Thoracic aorta (tissue), 2 donors: Measurements from ENCODE around the gene OLIG2. TPM values are rescaled to one million over a fixed set of nuclear protein-coding genes. Genes with fewer than 3 reads are reported as not detected.

ENCODE experiments used
- ATAC-seq: fragments of 150-250 bp; one replicate; pipeline ENCODE4 v1.8.0; 2017; ENCODE audit warnings: low read depth; ENCODE audit not compliant: insufficient number of reproducible peaks, low FRiP score
- DNase-seq: peaks from one replicate; pipeline ENCODE4 v3.0.0-alpha.2; 2020; ENCODE audit warnings: low spot score
- H3K27ac ChIP-seq, 2 donors: fragments of 200-600 bp; sonication (generic); 1 replicate in 1 of 2; 2 replicates in 1 of 2; pipeline ENCODE4 v1.5.1; 2016; ENCODE audit warnings: mild to moderate bottlenecking in 2 of 2, moderate library complexity in 2 of 2
- H3K27me3 ChIP-seq: fragments of 200-600 bp; sonication (generic); replicated peaks from 2 replicates; pipeline ENCODE4 v1.6.0; 2016; ENCODE audit warnings: mild to moderate bottlenecking; ENCODE audit not compliant: insufficient read depth
- H3K36me3 ChIP-seq: fragments of 200-600 bp; sonication (generic); one replicate; pipeline ENCODE4 v1.5.1; 2016
- H3K4me1 ChIP-seq, 2 donors: fragments of 200-600 bp; sonication (generic); 1 replicate in 1 of 2; 2 replicates in 1 of 2; pipeline versions ENCODE4 v1.5.1 to v1.6.0; 2016; ENCODE audit warnings: low read depth in 2 of 2, mild to moderate bottlenecking in 1 of 2; ENCODE audit not compliant: control insufficient read depth in 1 of 2
- H3K4me3 ChIP-seq: fragments of 200-600 bp; sonication (generic); 2 replicates; pipeline ENCODE4 v1.5.1; 2016; ENCODE audit warnings: mild to moderate bottlenecking
- H3K9me3 ChIP-seq: fragments of 200-600 bp; sonication (generic); 2 replicates; pipeline ENCODE4 v1.5.1; 2016
- total RNA-seq, 2 donors: library from RNA; depleted of rRNA; stranded (reverse); fragments of >200 nt; gene quantifications; one replicate each; pipeline versions ENCODE4 v1.1.0 to v1.2.3, GENCODE V29; 2016
- TF ChIP-seq, protein P1 (sequence below): fragments of 200-600 bp; sonication (generic); IDR thresholded peaks from one replicate; pipeline ENCODE4 v1.5.1; 2019; ENCODE audit warnings: antibody characterized with exemption

OLIG2 gene
- total RNA-seq, 2 donors from 2014 or later = not detected

DNA sequence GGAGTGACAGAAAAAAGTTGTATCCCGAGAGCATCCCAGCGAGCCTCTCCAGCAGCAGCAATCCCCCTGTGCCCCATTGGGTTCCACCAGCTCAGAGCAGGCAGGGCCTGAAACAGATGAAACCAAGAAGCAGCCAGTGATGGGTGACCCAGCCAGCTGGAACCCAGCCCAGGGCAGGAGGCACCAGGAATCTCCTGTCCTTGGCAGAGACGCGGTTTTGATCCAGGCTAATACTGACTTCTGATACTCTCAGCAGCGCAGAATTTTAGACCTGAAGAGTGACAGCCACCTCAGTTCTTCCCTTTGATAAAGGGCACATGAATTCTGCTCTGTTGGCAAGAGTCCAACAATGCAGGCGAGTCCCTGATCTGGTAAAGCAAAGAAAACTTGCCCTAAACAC is 32.8 kb downstream of the OLIG2 start:
- TF ChIP-seq, protein P1, sequence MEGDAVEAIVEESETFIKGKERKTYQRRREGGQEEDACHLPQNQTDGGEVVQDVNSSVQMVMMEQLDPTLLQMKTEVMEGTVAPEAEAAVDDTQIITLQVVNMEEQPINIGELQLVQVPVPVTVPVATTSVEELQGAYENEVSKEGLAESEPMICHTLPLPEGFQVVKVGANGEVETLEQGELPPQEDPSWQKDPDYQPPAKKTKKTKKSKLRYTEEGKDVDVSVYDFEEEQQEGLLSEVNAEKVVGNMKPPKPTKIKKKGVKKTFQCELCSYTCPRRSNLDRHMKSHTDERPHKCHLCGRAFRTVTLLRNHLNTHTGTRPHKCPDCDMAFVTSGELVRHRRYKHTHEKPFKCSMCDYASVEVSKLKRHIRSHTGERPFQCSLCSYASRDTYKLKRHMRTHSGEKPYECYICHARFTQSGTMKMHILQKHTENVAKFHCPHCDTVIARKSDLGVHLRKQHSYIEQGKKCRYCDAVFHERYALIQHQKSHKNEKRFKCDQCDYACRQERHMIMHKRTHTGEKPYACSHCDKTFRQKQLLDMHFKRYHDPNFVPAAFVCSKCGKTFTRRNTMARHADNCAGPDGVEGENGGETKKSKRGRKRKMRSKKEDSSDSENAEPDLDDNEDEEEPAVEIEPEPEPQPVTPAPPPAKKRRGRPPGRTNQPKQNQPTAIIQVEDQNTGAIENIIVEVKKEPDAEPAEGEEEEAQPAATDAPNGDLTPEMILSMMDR = no peak
- ATAC-seq (no peak), DNase-seq (no peak)
- no peaks in the 10 kb centered on the region for H3K4me1 ChIP-seq
- H3K9me3 ChIP-seq = no peaks in the 10 kb centered on the region
- no peaks in the 10 kb centered on the region for H3K27me3 ChIP-seq
- no peak overlapping the region for H3K4me3 ChIP-seq
- H3K27ac ChIP-seq = no peak overlapping the region
- no peaks in the 10 kb centered on the region for H3K36me3 ChIP-seq

DNA sequence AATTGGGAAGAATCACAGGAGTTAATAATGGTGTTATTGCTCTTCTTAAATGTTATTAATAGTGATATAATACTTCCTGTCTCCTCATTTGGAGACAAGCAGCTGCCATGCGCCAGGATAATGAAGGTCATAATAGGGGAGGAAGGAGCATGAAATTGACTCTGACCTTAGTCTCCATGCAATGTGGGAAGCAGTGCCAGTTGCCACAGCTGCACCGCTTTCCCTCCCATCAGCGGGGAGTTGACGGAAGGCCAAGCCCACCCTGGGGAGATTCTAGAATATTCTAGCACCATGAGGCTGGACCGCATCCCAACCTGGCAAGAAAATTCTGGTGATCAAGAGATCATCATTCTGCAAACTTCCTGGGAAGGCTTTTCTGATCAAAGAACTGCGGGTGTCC is 33.2 kb downstream of the OLIG2 start:
- H3K36me3 ChIP-seq = no peaks in the 10 kb centered on the region
- no peak overlapping the region for H3K27ac ChIP-seq
- TF ChIP-seq, protein P1 = no peak
- H3K4me1 ChIP-seq = no peaks in the 10 kb centered on the region
- ATAC-seq (no peak), DNase-seq (no peak)
- H3K4me3 ChIP-seq = no peak overlapping the region
- no peaks in the 10 kb centered on the region for H3K9me3 ChIP-seq
- no peaks in the 10 kb centered on the region for H3K27me3 ChIP-seq

DNA sequence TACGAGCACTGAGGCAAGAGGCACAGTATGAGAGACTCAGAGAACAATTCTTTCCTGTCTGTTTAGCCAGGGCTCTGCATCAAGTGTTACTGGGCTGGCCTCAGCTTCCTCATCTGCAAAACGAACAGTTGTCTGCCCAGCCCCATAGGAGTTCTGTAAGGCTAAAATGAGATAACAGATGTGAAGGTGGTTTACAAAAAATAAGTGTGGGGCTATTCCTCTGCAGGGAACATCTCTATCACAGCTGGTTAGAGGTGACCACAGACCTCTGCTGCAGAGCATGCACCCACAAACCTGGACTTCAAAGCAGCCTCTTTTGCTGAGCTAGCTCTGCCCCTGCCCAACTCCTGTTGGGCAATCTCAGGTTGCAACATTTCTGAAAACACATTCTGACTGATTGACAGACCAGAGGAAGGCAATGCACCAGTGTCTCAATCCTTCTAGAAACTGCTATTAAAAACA is 33.7 kb downstream of the OLIG2 start:
- Histone ChIP-seq H3K27me3 (no peaks in the 10 kb centered on the region), H3K27ac (no peak overlapping the region)

DNA sequence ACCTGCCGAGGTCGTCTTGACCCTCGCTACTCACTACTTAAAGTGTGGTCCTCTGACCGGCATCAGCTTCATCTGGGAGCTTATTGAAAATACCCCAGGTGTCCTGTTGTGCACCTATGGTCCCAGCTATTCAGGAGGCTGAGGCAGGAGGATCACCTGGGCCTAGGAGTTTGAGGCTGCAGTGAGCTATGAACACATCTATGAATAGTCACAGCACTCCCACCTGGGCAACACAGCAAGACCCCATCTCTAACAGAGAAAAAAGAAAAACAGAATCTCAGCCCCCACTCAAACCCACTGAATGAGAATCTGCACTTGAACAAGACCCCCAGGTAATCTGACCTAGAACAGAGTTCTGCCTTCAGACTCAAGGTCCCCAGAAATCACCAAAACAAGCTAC is 35.5 kb downstream of the OLIG2 start:
- no peak for ATAC-seq
- H3K4me1 ChIP-seq = no peaks in the 10 kb centered on the region
- no peak overlapping the region for H3K27ac ChIP-seq
- H3K36me3 ChIP-seq = no peaks in the 10 kb centered on the region
- TF ChIP-seq, protein P1 = no peak
- H3K27me3 ChIP-seq = no peaks in the 10 kb centered on the region
- no peak for DNase-seq
- no peak overlapping the region for H3K4me3 ChIP-seq
- H3K9me3 ChIP-seq = no peaks in the 10 kb centered on the region

More for the DNA sequence above, 33.7 kb downstream of the OLIG2 start:
- H3K9me3 ChIP-seq = no peaks in the 10 kb centered on the region
- H3K36me3 ChIP-seq = no peaks in the 10 kb centered on the region
- ATAC-seq (no peak), DNase-seq (no peak)
- H3K4me1 ChIP-seq = no peaks in the 10 kb centered on the region
- no peak overlapping the region for H3K4me3 ChIP-seq
- TF ChIP-seq, protein P1 = no peak

DNA sequence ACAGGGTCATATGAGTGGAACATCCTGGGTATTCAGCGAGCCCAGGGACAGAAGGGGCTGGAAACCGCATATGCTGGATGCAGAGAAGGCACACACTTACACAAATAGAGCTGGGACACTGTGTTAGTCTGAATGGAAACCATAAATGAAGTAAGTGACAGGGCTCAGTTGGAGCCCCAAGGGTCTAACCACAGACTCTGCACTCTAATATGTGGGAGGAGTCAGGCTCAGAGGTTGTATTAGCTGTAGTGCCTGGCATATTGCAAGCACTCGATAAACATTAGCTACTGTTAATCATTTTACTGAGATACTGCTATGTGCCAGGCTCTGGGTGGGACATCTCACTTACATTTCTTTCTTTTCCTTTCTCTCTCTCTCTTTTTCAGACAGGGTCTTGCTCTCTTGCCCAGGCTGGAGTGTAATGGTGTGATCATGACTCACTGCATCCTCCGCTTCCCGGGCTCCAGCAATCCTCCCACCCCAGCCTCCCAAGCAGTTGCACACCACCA is 37.7 kb downstream of the OLIG2 start:
- peaks cover 11% of the 10 kb centered on the region for H3K27me3 ChIP-seq
- ATAC-seq (no peak), DNase-seq (no peak)
- H3K4me3 ChIP-seq = no peak overlapping the region
- H3K36me3 ChIP-seq = no peaks in the 10 kb centered on the region
- no peaks in the 10 kb centered on the region for H3K4me1 ChIP-seq
- TF ChIP-seq, protein P1 = no peak
- no peak overlapping the region for H3K27ac ChIP-seq
- H3K9me3 ChIP-seq = no peaks in the 10 kb centered on the region
